ENCODE results near the gene INIP.
A peak's percentile ranks its signal among the peaks of the same experiment; 100 is the strongest.

DNA sequence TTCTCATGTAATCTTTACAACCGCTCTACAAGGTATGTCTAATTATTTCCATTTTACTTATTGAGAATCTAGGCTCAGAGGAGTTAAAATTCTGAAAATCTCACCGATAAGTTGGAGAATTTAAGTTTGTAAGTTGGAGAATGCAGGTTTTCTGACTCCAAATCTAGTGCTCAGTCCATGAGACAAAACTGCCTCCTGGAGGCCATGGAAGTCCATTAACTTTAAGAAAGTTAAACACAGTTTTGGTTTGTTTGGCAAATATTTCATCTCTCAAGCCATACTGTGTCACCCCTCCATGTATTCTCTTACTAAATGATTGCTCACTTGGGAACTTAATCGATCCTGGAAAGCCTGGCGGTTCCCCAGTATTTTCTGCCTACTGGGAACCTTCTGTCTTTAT is 52.6 kb downstream of the INIP start:
- TF ChIP-seq, protein P1, sequence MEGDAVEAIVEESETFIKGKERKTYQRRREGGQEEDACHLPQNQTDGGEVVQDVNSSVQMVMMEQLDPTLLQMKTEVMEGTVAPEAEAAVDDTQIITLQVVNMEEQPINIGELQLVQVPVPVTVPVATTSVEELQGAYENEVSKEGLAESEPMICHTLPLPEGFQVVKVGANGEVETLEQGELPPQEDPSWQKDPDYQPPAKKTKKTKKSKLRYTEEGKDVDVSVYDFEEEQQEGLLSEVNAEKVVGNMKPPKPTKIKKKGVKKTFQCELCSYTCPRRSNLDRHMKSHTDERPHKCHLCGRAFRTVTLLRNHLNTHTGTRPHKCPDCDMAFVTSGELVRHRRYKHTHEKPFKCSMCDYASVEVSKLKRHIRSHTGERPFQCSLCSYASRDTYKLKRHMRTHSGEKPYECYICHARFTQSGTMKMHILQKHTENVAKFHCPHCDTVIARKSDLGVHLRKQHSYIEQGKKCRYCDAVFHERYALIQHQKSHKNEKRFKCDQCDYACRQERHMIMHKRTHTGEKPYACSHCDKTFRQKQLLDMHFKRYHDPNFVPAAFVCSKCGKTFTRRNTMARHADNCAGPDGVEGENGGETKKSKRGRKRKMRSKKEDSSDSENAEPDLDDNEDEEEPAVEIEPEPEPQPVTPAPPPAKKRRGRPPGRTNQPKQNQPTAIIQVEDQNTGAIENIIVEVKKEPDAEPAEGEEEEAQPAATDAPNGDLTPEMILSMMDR (CRISPR knock-in tag; IDR thresholded peaks at IDR 0.05), result peak; percentile 51
- TF ChIP-seq GATAD2A (CRISPR knock-in tag; IDR thresholded peaks at IDR 0.05) (no peak), TRIM24 (CRISPR knock-in tag; IDR thresholded peaks at IDR 0.05) (no peak), POLR2A (IDR thresholded peaks at IDR 0.05; ENCODE audit: insufficient read depth in 1 of 2, low read depth in 2 of 2, low read length in 2 of 2) (no peak), HDAC1 (CRISPR knock-in tag; IDR thresholded peaks at IDR 0.05) (no peak), MXI1 (IDR thresholded peaks at IDR 0.05; ENCODE audit: borderline replicate concordance, low read depth, low read length) (no peak), JUND (CRISPR knock-in tag; IDR thresholded peaks at IDR 0.05) (no peak), ZBTB7B (CRISPR knock-in tag; IDR thresholded peaks at IDR 0.05) (no peak), MTF1 (CRISPR knock-in tag; IDR thresholded peaks at IDR 0.05) (no peak), CHD4 (IDR thresholded peaks at IDR 0.05; ENCODE audit: borderline replicate concordance, low read length) (no peak), ZNF704 (CRISPR knock-in tag; IDR thresholded peaks at IDR 0.05; ENCODE audit: borderline replicate concordance) (no peak)
- TF ChIP-seq, protein P2, sequence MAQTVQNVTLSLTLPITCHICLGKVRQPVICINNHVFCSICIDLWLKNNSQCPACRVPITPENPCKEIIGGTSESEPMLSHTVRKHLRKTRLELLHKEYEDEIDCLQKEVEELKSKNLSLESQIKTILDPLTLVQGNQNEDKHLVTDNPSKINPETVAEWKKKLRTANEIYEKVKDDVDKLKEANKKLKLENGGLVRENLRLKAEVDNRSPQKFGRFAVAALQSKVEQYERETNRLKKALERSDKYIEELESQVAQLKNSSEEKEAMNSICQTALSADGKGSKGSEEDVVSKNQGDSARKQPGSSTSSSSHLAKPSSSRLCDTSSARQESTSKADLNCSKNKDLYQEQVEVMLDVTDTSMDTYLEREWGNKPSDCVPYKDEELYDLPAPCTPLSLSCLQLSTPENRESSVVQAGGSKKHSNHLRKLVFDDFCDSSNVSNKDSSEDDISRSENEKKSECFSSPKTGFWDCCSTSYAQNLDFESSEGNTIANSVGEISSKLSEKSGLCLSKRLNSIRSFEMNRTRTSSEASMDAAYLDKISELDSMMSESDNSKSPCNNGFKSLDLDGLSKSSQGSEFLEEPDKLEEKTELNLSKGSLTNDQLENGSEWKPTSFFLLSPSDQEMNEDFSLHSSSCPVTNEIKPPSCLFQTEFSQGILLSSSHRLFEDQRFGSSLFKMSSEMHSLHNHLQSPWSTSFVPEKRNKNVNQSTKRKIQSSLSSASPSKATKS (CRISPR knock-in tag; IDR thresholded peaks at IDR 0.05), result no peak
